K562 (cell line): ENCODE measurements around the gene C1orf74. TPM values are rescaled to one million over a fixed set of nuclear protein-coding genes. Genes with fewer than 3 reads are reported as not detected.

Experiments used
- ADNP ChIP-seq: fragments of 200-800 bp; sonication (Bioruptor generic); IDR thresholded peaks from 2 replicates; pipeline ENCODE4 v1.6.1; 2016; ENCODE audit warnings: missing genetic modification characterization, missing compliant biosample characterization
- CBX1 ChIP-seq: sonication (generic); IDR thresholded peaks from 2 replicates; pipeline ENCODE4 v1.6.1; 2016; ENCODE audit warnings: antibody characterized with exemption, low read depth, mild to moderate bottlenecking
- CBX5 ChIP-seq: IDR thresholded peaks from 2 replicates; pipeline ENCODE4 v1.6.1; 2014; ENCODE audit warnings: low read depth, borderline replicate concordance
- CGGBP1 ChIP-seq: fragments of 250-450 bp; sonication (Bioruptor Pico); IDR thresholded peaks from 2 replicates; pipeline ENCODE4 v1.9.0; 2021; ENCODE audit warnings: mild to moderate bottlenecking
- CTBP1 ChIP-seq: fragments of 450-650 bp; IDR thresholded peaks from 2 replicates; pipeline ENCODE4 v1.6.1; 2016; ENCODE audit warnings: borderline replicate concordance
- ERF ChIP-seq: fragments of 450-650 bp; formaldehyde crosslinking; IDR thresholded peaks from 2 replicates; pipeline ENCODE4 v1.4.0; 2020; ENCODE audit warnings: mild to moderate bottlenecking, mixed read lengths
- ESRRA ChIP-seq: fragments of 450-650 bp; IDR thresholded peaks from 2 replicates; pipeline ENCODE4 v1.6.1; 2014; ENCODE audit warnings: low read depth, mild to moderate bottlenecking, moderate library complexity, borderline replicate concordance
- FOXK1 ChIP-seq: sonication (generic); formaldehyde crosslinking; IDR thresholded peaks from 2 replicates; pipeline ENCODE4 v1.8.0; 2022; ENCODE audit warnings: missing genetic modification reagents, mild to moderate bottlenecking, borderline replicate concordance
- HDAC3 ChIP-seq: fragments of 450-650 bp; IDR thresholded peaks from 2 replicates; pipeline ENCODE4 v1.6.1; 2018; ENCODE audit warnings: borderline replicate concordance, mild to moderate bottlenecking, moderate library complexity; ENCODE audit not compliant: partially characterized antibody
- HSF4 ChIP-seq: fragments of 250-450 bp; sonication (Bioruptor Pico); IDR thresholded peaks from 2 replicates; pipeline ENCODE4 v2.1.2; 2022; ENCODE audit warnings: mild to moderate bottlenecking, moderate library complexity, borderline replicate concordance
- ILF3 ChIP-seq: fragments of 450-650 bp; IDR thresholded peaks from 2 replicates; pipeline ENCODE4 v1.6.1; 2018; ENCODE audit warnings: antibody characterized with exemption, mild to moderate bottlenecking, moderate library complexity, borderline replicate concordance
- IRF1 ChIP-seq: sonication (generic); formaldehyde crosslinking; IDR thresholded peaks from 2 replicates; pipeline ENCODE4 v1.8.0; 2022; ENCODE audit warnings: missing genetic modification reagents, mild to moderate bottlenecking, borderline replicate concordance
- L3MBTL2 ChIP-seq: fragments of 450-650 bp; IDR thresholded peaks from 2 replicates; pipeline ENCODE4 v1.6.1; 2016; ENCODE audit warnings: mild to moderate bottlenecking, moderate library complexity
- MBD2 ChIP-seq: sonication (generic); IDR thresholded peaks from 2 replicates; pipeline ENCODE4 v1.6.1; 2016; ENCODE audit warnings: low read depth, borderline replicate concordance
- MTA2 ChIP-seq: fragments of 450-650 bp; IDR thresholded peaks from 2 replicates; pipeline ENCODE4 v1.6.1; 2016; ENCODE audit warnings: low read depth
- NONO ChIP-seq, 2 experiments: fragments of 200-400 bp in 1 of 2; fragments of 450-650 bp in 1 of 2; formaldehyde crosslinking in 1 of 2; IDR thresholded peaks; 2 replicates each; pipeline ENCODE4 v1.6.1; 2017; ENCODE audit warnings: low read depth in 2 of 2, mild to moderate bottlenecking in 2 of 2, moderate library complexity in 2 of 2, low read length in 1 of 2
- POU5F1 ChIP-seq: fragments of 150-350 bp; IDR thresholded peaks from 2 replicates; pipeline ENCODE4 v1.6.1; 2014; ENCODE audit warnings: borderline replicate concordance, low read length, low read depth, mild to moderate bottlenecking; ENCODE audit not compliant: partially characterized antibody
- RFX7 ChIP-seq: fragments of 250-450 bp; sonication (Bioruptor Pico); IDR thresholded peaks from 2 replicates; pipeline ENCODE4 v1.5.1; 2021; ENCODE audit warnings: mild to moderate bottlenecking
- ZNF239 ChIP-seq: fragments of 250-450 bp; sonication (Bioruptor Pico); IDR thresholded peaks from 2 replicates; pipeline ENCODE4 v1.4.0; 2020; ENCODE audit warnings: mild to moderate bottlenecking
- ZNF584 ChIP-seq: fragments of 200-800 bp; sonication (Bioruptor generic); IDR thresholded peaks from 2 replicates; pipeline ENCODE4 v1.6.1; 2016; ENCODE audit warnings: low read depth, mild to moderate bottlenecking, missing genetic modification characterization, missing compliant biosample characterization
- ZNF589 ChIP-seq: fragments of 200-800 bp; sonication (Bioruptor generic); IDR thresholded peaks from 2 replicates; pipeline ENCODE4 v1.6.1; 2016; ENCODE audit warnings: low read depth, missing genetic modification characterization, missing compliant biosample characterization
- ZSCAN32 ChIP-seq: fragments of 450-650 bp; formaldehyde crosslinking; IDR thresholded peaks from 2 replicates; pipeline ENCODE4 v1.4.0; 2020; ENCODE audit warnings: mild to moderate bottlenecking, moderate library complexity
- ZZZ3 ChIP-seq: fragments of 450-650 bp; IDR thresholded peaks from 2 replicates; pipeline ENCODE4 v1.6.1; 2016; ENCODE audit warnings: antibody characterized with exemption, mild to moderate bottlenecking, moderate library complexity
- polyA plus RNA-seq, 8 experiments: library from polyadenylated mRNA; depleted of rRNA in 4 of 8; stranded (reverse) in 5 of 8; unstranded in 3 of 8; fragments of >200 nt; fragmentation: Nextera tagmentation in 2 of 8; fragmentation: Illumina TruSeq in 1 of 8; extraction: Ambion mirVana in 2 of 8; extraction: Trizol in 1 of 8; gene quantifications; 2 replicates each; pipeline versions ENCODE4 v1.2.1 to v1.2.3, GENCODE V29; 2011 to 2014; ENCODE audit warnings: inconsistent platforms in 1 of 8, missing spikeins in 1 of 8
- total RNA-seq, 7 experiments: library from RNA; depleted of rRNA in 6 of 7; stranded (reverse); fragments of >200 nt in 6 of 7; fragmentation: Illumina TruSeq in 2 of 7; extraction: Trizol in 2 of 7; gene quantifications; 2 replicates each; pipeline versions ENCODE4 v1.2.1 to v1.2.3, GENCODE V29; 2011 to 2021; ENCODE audit warnings: low replicate concordance in 1 of 7
- TF ChIP-seq, protein P1 (sequence below): sonication (generic); formaldehyde crosslinking; IDR thresholded peaks from 2 replicates; pipeline ENCODE4 v1.8.1; 2023; ENCODE audit warnings: mild to moderate bottlenecking, missing genetic modification reagents

The C1orf74 gene
- total and polyA plus RNA-seq, 9 of the 15 experiments (the other 6 are each of a cell fraction or from before 2014, with no cell fraction given) = 4.0 to 7.6 (median 5.7) TPM

DNA sequence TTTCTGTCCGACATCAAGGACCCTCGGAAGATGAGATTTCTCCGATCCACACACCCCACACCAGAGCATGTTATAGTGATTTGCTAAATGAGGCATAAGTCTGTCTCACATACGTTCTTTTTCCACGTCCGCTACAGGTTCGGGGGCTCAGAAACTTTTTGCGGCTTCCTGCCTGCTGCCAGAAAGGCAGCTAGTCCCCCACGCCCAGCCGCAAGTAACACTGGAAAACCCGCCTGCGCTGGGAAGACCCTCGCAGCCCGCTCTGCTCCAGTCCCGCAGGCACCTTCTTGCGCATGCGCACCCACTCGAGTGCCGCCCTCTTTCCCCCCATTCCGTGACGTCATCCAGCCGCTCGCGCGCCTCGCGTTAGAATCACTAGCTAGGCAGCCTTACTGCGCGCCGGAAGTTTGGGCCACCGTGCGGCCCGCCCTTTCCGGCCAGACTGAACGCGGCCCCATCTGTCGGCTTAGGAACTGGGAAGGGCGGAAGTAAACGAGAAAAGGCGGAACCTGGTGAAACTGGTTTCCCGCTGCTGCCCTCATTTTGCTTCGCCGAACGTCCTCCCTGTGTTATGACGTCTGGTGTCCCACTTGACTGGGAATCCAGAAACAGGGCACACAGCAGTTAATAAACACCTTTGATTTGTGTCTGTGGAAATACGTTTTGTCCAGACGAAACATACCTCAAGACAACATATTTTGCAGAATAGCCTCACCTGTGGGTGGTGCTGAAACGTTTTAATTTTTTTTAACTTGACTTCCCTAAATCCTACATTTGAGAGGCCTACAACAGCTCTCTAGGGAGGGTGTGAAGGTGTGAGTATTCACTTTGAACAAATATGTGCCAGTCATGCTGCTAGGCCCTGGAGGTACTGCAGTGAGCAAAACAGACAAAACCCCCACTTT lies at the start of gene C1orf74 (continued):
- TF ChIP-seq CGGBP1 (CRISPR knock-in tag) (0 out of 2 replicates have a peak, but pooled peaks have one; percentile 14), L3MBTL2 (peak; percentile 98), CBX1 (peak; percentile 92), CTBP1 (peak; percentile 62; the same call in 1 of the 2 replicates), MBD2 (peak; percentile 81; the same call in 1 of the 2 replicates), HSF4 (no peak), IRF1 (CRISPR knock-in tag) (peak; percentile 66; the same call in 1 of the 2 replicates), ADNP (tag) (no peak), NONO (IDR thresholded peaks at IDR 0.05; ENCODE audit: low read depth in 2 of 2, low read length in 1 of 2) (0 out of 4 replicates have a peak, but pooled peaks of 1 of the 2 experiments have one; percentile 8), CBX5 (peak; percentile 70; the same call in 1 of the 2 replicates), MTA2 (0 out of 2 replicates have a peak, but pooled peaks have one; percentile 17), POU5F1 (peak; percentile 69), ERF (peak; percentile 11; the same call in 1 of the 2 replicates), FOXK1 (CRISPR knock-in tag) (peak; percentile 88; the same call in 1 of the 2 replicates), ILF3 (no peak), ESRRA (peak; percentile 65), ZNF589 (CRISPR knock-in tag) (peak; percentile 96), ZSCAN32 (CRISPR knock-in tag) (no peak), RFX7 (CRISPR knock-in tag) (no peak), ZNF584 (peak; percentile 82; the same call in 1 of the 2 replicates), ZZZ3 (0 out of 2 replicates have a peak, but pooled peaks have one; percentile 44), ZNF239 (CRISPR knock-in tag) (0 out of 2 replicates have a peak, but pooled peaks have one; percentile 10), HDAC3 (no peak)
- TF ChIP-seq, protein P1, sequence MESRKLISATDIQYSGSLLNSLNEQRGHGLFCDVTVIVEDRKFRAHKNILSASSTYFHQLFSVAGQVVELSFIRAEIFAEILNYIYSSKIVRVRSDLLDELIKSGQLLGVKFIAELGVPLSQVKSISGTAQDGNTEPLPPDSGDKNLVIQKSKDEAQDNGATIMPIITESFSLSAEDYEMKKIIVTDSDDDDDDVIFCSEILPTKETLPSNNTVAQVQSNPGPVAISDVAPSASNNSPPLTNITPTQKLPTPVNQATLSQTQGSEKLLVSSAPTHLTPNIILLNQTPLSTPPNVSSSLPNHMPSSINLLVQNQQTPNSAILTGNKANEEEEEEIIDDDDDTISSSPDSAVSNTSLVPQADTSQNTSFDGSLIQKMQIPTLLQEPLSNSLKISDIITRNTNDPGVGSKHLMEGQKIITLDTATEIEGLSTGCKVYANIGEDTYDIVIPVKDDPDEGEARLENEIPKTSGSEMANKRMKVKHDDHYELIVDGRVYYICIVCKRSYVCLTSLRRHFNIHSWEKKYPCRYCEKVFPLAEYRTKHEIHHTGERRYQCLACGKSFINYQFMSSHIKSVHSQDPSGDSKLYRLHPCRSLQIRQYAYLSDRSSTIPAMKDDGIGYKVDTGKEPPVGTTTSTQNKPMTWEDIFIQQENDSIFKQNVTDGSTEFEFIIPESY (CRISPR knock-in tag) = peak; percentile 61
